GM10248 (cell line): Measurements from ENCODE around the gene PFKL.

Experiments
- CTCF ChIA-PET: fragments of 300-600 bp; sonication (Branson Sonifier 250); formaldehyde crosslinking; extraction: SDS; loops from one replicate; lab custom pipeline; 2021; ENCODE audit warnings: antibody characterized with exemption; lab: Yijun Ruan, JAX
- POLR2A ChIA-PET: fragments of 350-650 bp; sonication (Branson Sonifier 250); formaldehyde crosslinking; extraction: SDS; loops from one replicate; lab custom pipeline; 2020; ENCODE audit warnings: antibody characterized with exemption; lab: Yijun Ruan, JAX
- DNase-seq: peaks from one replicate; pipeline ENCODE4 v3.0.0; 2012; ENCODE audit errors: extremely low spot score
- CTCF ChIP-seq: IDR thresholded peaks from 2 replicates; pipeline ENCODE4 v1.5.1; 2012; ENCODE audit warnings: mild to moderate bottlenecking, low read depth; ENCODE audit errors: extremely low read depth, missing control alignments, control extremely low read depth

The PFKL gene

DNA sequence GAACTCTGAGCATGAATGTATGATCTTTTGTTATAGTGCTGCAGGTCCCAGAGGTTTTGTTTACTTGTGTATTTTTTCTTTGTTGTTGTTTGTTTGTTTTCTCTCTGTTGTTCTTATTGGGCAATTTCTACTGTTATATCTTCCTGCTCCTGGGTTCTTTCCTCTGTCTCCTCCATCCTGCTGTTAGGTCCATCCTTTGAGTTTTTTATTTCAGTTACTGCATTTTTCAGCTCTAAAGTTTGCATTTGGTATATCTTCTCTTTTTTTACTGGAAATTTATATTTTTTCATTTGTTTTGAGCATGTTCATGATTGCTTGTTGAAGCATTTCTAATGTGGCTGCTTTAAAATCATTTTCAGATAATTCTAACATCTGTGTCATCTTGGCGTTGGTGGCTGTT lies 63.4 kb downstream of the PFKL start:
- ChIA-PET CTCF (no interaction called here), POLR2A (no interaction called here)
- no peak for TF ChIP-seq CTCF
- no peak for DNase-seq

DNA sequence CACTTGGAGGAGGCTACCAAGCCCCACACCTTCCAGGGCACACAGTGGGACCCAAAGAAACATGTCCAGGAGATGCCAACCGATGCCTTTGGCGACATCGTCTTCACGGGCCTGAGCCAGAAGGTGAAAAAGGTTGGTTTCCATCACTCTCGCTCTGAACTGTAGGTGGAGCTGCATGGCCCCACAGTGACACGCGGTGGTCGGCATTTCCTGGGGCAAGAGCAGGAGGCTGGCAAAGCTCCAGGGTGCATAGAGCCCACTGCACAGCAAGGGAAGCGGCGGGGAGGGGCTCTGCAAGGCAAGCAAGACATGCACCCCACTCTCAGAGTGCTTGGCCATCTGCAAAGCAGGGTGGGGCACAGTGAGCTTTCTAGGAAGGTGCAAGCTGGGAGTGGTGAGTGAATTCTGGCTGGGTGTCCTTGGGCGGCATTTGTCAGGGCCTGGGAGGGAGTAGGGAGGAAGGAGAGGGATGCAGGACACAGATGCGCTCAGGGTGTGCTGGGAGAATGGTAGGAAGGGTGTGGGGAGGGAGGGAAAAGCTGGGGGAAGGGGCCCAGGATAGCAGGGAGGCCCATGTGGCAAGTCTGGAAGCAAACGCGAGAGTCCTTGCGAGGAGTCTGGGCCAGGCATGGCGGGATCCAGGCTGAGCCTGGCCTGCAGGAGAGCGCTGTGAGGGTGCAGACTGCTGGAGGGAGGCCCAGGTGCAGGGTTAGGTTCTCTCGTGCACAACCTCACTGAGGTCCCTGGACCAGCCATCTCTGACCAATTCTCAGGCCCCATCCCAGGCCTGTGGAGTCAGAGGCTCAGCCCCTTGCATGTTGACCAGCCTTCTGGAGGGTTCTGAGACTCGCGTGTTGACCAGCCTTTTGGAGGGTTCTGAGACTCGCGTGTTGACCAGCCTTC lies 64.5 kb downstream of the PFKL start:
- CTCF ChIA-PET = no interaction called here
- TF ChIP-seq CTCF = no peak
- POLR2A ChIA-PET = no interaction called here
- no peak for DNase-seq

- DNase-seq = no peak
- POLR2A ChIA-PET = no interaction called here
- no peak for TF ChIP-seq CTCF
- CTCF ChIA-PET = no interaction called here
These were observed 65.6 kb downstream of the PFKL start for GRCh38 chr21:44365251-44365966.

DNA sequence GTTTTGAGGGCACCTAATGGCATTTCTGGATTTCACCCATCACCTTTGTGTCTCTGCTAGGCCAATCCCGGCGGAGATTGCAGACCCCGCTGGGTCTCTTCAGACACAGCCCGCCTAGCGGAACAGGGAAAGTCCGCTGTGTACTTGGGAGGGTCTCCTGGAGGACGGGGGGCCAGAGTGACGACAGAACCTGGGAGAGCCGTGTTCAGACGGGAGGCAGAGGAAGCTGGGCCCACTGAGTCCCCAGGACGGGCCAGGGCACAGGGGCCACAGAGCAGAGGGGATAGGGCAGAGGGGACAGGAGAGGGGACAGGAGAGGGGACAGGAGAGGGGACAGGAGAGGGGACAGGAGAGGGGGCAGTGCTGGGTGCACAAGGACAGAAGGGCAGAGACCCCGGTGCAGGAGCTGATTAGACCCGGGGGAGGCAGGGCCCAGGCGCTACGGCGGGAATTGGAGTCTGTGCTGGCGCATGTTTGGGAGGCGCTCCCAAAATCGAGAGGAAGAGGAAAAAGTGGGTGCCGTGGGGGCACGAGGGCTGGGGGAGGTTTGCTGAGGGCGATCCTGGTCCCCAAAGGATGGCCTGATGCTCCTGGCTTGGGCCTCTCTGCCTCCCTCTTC lies 66.2 kb downstream of the PFKL start:
- TF ChIP-seq CTCF = no peak
- ChIA-PET POLR2A (no interaction called here), CTCF (no interaction called here)
- no peak for DNase-seq

DNA sequence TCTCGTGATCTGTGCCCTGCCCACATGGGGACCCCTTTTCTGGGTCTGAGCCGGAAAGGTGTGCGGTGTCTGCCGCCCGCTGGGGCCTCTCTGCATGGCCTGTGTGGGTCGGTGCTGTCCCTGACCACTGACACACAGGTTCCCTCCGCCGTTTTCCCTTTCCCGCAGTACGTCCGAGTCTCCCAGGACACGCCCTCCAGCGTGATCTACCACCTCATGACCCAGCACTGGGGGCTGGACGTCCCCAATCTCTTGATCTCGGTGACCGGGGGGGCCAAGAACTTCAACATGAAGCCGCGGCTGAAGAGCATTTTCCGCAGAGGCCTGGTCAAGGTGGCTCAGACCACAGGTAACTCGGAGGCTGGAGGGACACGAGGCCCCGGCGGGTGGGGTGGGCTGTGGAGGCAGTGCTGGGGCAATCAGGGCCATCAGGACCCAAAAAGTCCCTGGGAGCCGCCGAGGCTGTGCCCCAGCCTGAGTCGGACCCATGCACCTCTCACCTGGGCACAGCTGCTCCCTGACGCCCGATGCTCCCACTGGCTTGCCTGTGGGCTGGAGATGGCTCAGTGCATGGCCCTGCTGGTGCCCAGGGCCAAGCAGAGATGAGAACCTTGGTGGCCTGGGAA lies 66.8 kb downstream of the PFKL start:
- ChIA-PET POLR2A (no interaction called here), CTCF (no interaction called here)
- TF ChIP-seq CTCF = no peak
- no peak for DNase-seq
